Duodenal mucosa (tissue), 2 donors: Measurements from ENCODE around the gene TCERG1.

Experiments used
- H3K27ac ChIP-seq: one replicate; pipeline ENCODE4 v1.7.0; 2013; ENCODE audit warnings: low read depth, low read length
- H3K27me3 ChIP-seq, 2 donors: one replicate each; pipeline ENCODE4 v1.7.0; 2013; ENCODE audit warnings: low read length in 2 of 2, control low read depth in 1 of 2; ENCODE audit not compliant: insufficient read depth in 2 of 2, control insufficient read depth in 1 of 2
- H3K36me3 ChIP-seq, 2 donors: one replicate each; pipeline ENCODE4 v1.7.0; 2013; ENCODE audit warnings: low read length in 2 of 2, control low read depth in 1 of 2; ENCODE audit not compliant: insufficient read depth in 2 of 2, control insufficient read depth in 1 of 2
- H3K4me1 ChIP-seq, 2 donors: one replicate each; pipeline ENCODE4 v1.7.0; 2013; ENCODE audit warnings: low read length in 2 of 2, control low read depth in 1 of 2; ENCODE audit not compliant: insufficient read depth in 2 of 2, control insufficient read depth in 1 of 2
- H3K4me3 ChIP-seq, 2 donors: one replicate each; pipeline ENCODE4 v1.7.0; 2013; ENCODE audit warnings: low read length in 2 of 2, low read depth in 1 of 2
- H3K9ac ChIP-seq, 2 donors: one replicate each; pipeline ENCODE4 v1.7.0; 2013; ENCODE audit warnings: low read length in 2 of 2, low read depth in 1 of 2
- H3K9me3 ChIP-seq, 2 donors: one replicate each; pipeline ENCODE4 v1.7.0; 2013; ENCODE audit warnings: low read length in 2 of 2, control low read depth in 1 of 2; ENCODE audit not compliant: control insufficient read depth in 1 of 2

The TCERG1 gene

DNA sequence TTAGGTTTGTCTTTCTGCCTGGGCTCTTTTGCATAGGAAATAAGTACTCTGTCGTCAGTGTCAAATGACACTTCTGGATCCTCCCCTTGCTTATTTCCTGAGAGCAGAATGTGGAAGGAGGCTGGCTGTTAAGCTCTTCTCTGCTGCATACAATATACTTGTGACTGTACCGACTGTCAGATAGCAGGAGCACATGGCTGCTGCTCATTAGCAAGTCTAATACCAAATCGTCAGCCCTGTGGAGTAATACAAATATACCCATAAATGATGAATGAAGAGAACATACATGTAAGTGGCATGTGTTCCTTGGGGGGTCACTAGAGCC, 69.0 kb downstream of the TCERG1 start, which contains the start of gene GPR151:
GPR151 (minus strand) TSS at position 40 of the 325 bp plus-strand sequence. CDS start 77 bp downstream, outside the sequence.
- Histone ChIP-seq H3K36me3 (peaks cover 3 to 6% of the 10 kb centered on the region in 2 donors), H3K9ac (no peak within 1 kb of the TSS), H3K27ac (no peak within 1 kb of the TSS), H3K27me3 (no peaks in the 10 kb centered on the region), H3K4me3 (no peak within 1 kb of the TSS), H3K9me3 (no peaks in the 10 kb centered on the region), H3K4me1 (no peaks in the 10 kb centered on the region)

DNA sequence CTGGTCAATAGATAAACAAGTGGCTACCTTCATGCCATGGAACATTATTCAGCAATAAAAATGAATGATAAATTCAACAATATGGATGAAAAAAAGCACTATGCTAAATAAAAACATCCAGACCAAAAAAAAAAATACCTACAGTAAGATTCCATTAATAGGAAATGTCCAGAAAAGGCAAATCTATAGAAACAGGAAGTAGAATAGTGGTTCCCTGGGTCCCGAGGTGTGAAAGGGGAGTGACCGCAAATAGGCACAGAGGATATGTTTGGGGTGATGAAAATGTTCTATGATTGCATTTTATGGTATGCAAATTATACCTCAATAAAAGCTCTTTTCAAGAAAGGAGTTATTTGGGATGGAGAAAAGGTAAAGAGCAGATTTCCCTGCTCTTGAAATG, 72.4 kb downstream of the TCERG1 start:
- no peak overlapping the region for H3K9ac ChIP-seq
- H3K4me1 ChIP-seq = no peaks in the 10 kb centered on the region
- H3K4me3 ChIP-seq = no peak overlapping the region
- H3K27me3 ChIP-seq = no peaks in the 10 kb centered on the region
- no peak overlapping the region for H3K27ac ChIP-seq
- no peaks in the 10 kb centered on the region for H3K36me3 ChIP-seq
- H3K9me3 ChIP-seq = no peaks in the 10 kb centered on the region

DNA sequence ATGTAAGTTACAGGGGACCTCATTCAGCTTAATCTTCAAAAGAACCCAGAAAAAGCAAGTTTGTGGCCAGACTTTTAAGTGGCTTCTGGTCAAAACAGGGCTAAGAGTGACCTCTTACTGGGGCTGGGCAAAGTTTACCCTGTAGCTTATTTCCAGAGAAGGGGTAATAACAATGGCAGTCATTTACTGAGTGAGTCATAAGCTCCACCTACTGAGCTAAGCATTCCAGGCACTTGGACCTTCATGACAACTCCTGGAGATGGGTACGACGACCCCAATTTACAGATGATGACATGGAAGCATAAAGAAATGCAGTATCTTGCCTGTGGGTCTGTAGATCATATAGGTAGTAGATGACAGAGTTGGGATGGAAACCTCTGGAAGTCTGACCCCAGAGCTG, 73.6 kb downstream of the TCERG1 start:
- Histone ChIP-seq H3K4me3 (no peak overlapping the region), H3K9me3 (no peaks in the 10 kb centered on the region), H3K9ac (no peak overlapping the region), H3K27ac (no peak overlapping the region), H3K27me3 (no peaks in the 10 kb centered on the region), H3K4me1 (no peaks in the 10 kb centered on the region), H3K36me3 (no peaks in the 10 kb centered on the region)

DNA sequence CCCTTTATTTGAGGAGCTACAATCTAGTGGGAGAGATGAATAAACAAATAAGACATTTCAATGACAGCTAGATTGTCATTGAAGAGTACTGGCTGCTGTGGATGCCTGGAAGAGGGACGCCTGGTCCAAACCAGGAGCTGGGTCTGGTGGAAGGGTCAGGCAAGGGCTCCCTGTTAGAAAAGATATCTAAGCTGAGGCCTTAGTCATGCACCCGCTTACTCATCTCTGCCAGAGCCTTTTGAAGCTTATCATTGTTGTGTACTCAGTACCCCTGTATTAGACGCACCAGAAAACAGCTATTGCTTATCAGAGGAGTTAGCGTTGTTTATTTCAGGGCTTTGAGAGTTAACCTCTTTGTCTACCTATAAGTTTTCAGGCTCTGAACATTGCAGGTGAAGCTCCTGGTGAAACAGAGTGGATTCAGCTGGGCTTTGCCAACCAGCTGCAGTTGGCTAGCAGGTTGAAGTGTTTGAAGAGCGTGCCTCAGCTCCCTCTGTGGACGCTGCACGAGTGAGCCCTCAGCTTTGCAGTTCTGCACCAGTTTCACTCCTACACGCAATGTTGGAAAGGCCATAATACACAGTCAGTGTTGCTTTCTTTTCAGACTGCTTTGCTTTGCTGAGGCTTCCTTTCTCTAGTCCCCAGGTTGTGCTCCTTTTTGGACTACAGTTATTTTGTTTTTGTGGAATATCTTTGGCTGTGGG, 74.4 kb downstream of the TCERG1 start:
- Histone ChIP-seq H3K9me3 (no peaks in the 10 kb centered on the region), H3K9ac (no peak overlapping the region), H3K27ac (no peak overlapping the region), H3K36me3 (no peaks in the 10 kb centered on the region), H3K4me1 (no peaks in the 10 kb centered on the region), H3K4me3 (no peak overlapping the region), H3K27me3 (no peaks in the 10 kb centered on the region)

DNA sequence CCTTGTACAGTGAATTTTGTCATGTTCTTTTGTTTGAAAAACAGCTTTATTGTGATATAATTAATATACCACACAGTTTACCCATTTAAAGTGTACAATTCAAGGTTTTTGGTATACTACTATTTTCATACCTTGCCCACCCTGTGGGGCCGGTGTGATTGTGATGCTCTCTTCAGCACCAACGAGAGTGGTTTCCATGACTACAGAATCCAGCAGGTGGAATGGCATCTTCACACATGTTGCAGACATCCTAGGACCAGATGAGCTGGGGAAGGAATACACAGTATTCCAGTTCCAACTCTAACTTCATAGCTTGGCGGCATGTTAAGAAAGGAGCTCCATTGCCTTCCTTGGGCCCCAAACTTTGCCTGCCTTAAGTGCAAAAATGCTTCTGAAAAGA, 76.6 kb downstream of the TCERG1 start:
- Histone ChIP-seq H3K27ac (no peak overlapping the region), H3K4me3 (no peak overlapping the region), H3K36me3 (no peaks in the 10 kb centered on the region), H3K9me3 (no peaks in the 10 kb centered on the region), H3K4me1 (no peaks in the 10 kb centered on the region), H3K27me3 (no peaks in the 10 kb centered on the region), H3K9ac (no peak overlapping the region)

DNA sequence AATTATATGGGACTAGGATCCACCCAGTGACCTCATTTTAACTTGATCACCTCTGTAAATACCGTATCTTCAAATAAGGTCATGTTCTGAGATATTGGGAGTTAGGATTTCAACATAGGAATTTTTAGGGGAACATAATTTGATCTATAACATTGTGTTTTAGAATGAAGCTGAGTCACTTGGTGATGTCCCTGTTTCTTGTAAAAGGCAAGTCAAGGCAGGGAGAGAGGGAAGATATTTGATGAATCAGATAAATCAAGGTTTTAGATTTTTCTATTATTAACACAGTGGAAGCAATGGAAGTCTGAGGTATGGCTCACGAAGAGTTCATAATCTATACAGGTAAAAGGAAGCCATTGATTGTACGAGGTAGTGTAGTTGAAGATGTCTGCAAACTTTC, 80.7 kb downstream of the TCERG1 start:
- Histone ChIP-seq H3K27ac (no peak overlapping the region), H3K36me3 (no peaks in the 10 kb centered on the region), H3K4me1 (no peaks in the 10 kb centered on the region), H3K9ac (no peak overlapping the region), H3K9me3 (no peaks in the 10 kb centered on the region), H3K27me3 (no peaks in the 10 kb centered on the region), H3K4me3 (no peak overlapping the region)

DNA sequence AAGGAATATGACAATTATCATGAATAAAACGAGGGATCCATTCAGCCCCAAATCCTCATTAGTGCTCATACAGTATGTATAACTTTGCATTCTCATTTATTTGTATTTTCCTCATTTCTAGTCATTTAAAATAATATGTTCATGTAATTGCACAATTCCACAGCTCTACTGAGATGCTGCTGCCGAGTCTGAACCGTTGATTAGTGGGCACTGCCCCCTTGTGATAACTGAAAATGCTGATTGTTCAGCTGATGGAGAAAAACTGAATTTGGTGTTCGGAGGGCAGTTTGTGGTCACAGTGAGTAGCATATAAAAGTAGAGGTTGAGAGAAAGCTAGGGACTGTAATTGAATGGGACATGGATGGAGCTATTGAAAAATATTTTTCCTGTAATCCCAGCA, 81.1 kb downstream of the TCERG1 start:
- Histone ChIP-seq H3K4me3 (no peak overlapping the region), H3K27ac (no peak overlapping the region), H3K9me3 (no peaks in the 10 kb centered on the region), H3K27me3 (no peaks in the 10 kb centered on the region), H3K36me3 (no peaks in the 10 kb centered on the region), H3K4me1 (no peaks in the 10 kb centered on the region), H3K9ac (no peak overlapping the region)

DNA sequence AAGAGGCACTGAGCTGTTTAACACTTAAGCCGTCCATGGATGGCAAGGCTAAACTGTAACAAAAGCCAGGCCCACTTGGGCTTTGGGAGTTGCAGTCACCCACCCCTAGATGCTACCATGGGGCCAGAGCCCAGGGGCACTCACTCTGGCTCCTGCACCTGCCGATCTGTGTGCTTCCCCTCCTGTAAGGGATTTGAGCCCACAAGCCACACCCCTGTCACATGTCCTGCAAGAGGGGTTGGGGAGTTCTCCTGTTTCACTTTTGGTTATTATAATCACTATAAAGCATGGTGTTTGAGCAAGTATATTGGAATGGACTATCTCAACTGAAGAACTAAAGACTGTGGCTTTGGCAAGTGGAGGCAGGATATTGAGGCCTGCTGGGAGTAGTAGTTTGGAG, 82.9 kb downstream of the TCERG1 start:
- Histone ChIP-seq H3K4me3 (no peak overlapping the region), H3K36me3 (no peaks in the 10 kb centered on the region), H3K4me1 (no peaks in the 10 kb centered on the region), H3K9ac (no peak overlapping the region), H3K27ac (no peak overlapping the region), H3K9me3 (no peaks in the 10 kb centered on the region), H3K27me3 (no peaks in the 10 kb centered on the region)

DNA sequence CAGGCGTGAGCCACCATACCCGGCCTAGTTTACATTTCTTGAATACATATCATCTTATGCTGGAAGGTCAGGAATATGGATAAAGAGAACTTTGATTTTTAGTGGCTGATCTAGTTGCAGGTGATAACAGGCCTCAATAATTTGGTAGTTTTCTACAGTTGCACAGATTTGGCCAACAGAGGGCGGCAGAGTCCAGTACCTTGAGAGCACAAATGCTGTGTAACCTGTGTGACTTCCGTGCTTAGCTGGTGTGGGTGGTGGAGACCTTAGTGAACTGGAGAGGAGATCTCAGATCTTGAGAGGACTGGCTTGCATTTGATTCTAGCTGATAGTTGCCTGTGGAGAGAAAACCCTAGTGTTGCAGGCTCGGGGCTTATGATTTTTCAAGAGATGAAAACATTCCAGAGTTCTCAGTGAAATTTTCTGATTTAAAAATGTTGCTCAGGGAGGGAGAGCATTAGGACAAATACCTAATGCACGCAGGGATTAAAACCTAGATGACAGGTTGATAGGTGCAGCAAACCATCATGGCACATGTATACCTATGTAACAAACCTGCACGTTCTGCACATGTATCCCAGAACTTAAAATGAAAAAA, 86.2 kb downstream of the TCERG1 start:
- Histone ChIP-seq H3K36me3 (no peaks in the 10 kb centered on the region), H3K4me1 (no peaks in the 10 kb centered on the region), H3K9me3 (no peaks in the 10 kb centered on the region), H3K27me3 (no peaks in the 10 kb centered on the region), H3K9ac (no peak overlapping the region), H3K4me3 (no peak overlapping the region), H3K27ac (no peak overlapping the region)

DNA sequence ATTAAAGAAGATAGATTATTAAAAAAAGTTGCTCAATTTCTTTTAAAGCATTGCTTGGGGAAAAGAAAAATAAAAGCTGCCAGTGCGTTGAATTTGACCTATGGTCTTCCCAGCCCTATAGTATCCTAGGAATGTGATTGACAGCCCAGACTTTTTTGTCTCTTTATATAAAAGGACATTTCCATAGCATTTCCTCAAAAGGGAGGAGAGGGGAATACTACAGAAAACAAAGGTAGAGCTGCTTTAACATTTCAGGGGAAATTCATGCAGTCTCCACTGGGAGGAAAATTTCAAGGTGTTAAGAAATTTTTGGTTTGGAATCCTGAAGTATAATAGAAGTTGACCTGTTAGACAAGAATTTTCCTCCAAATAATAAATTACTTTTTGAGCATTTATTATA, 86.7 kb downstream of the TCERG1 start:
- Histone ChIP-seq H3K36me3 (no peaks in the 10 kb centered on the region), H3K9ac (no peak overlapping the region), H3K9me3 (no peaks in the 10 kb centered on the region), H3K4me1 (no peaks in the 10 kb centered on the region), H3K27ac (no peak overlapping the region), H3K27me3 (no peaks in the 10 kb centered on the region), H3K4me3 (no peak overlapping the region)
